GM23338 (cell line): Measurements from ENCODE around the gene SORCS2.

Experiments
- EZH2 ChIP-seq: fragments of 200-600 bp; sonication (generic); IDR thresholded peaks from one replicate; pipeline ENCODE4 v1.8.0; 2017; ENCODE audit warnings: antibody characterized with exemption, mild to moderate bottlenecking, low read depth; ENCODE audit not compliant: unreplicated experiment
- POLR2AphosphoS5 ChIP-seq: IDR thresholded peaks from 2 replicates; pipeline ENCODE4 v1.6.1; 2016; ENCODE audit warnings: antibody characterized with exemption, low read depth
- TF ChIP-seq, protein P1 (sequence below), 2 experiments: fragments of 200-600 bp in 1 of 2; sonication (generic) in 1 of 2; conservative IDR thresholded peaks; 2 replicates each; pipeline versions ENCODE4 v1.5.1 to v1.6.1; 2016 to 2017; ENCODE audit warnings: antibody characterized with exemption in 2 of 2, low read depth in 2 of 2, mild to moderate bottlenecking in 2 of 2, moderate library complexity in 1 of 2
- TF ChIP-seq, protein P2 (sequence below): IDR thresholded peaks from 2 replicates; pipeline ENCODE4 v1.6.1; 2016; ENCODE audit warnings: antibody characterized with exemption
- TF ChIP-seq, protein P3 (sequence below): IDR thresholded peaks from one replicate; pipeline ENCODE4 v1.6.1; 2018; ENCODE audit warnings: antibody characterized with exemption; ENCODE audit not compliant: unreplicated experiment

DNA sequence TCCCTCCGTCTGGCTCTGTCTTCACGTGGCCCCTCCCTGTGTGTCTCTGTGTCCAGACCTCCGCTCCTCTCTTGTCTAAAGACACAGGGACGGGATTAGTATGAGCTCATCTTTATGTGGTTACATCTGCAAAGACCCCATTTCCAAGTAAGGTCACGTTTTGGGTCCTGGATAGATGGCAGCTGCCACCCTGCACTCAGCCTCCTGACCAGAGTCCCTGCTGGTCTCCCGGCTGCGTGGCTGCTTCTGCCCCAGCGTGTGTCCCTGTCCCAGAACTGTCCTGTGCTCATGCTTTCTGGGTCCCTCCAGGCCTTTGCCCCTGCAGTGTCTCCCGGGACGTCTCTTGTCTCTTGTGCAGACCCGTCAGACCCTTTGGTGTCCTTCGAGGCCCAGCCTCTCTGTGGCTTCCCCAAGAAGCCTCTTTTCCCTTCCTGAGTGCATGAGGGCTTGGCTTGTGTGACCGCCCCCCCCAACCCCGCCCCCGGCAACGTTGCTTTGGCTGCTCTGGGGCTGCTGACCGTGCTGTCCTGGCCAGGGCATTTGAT lies 135.1 kb downstream of the SORCS2 start:
- TF ChIP-seq POLR2AphosphoS5: no peak
- TF ChIP-seq, protein P1, sequence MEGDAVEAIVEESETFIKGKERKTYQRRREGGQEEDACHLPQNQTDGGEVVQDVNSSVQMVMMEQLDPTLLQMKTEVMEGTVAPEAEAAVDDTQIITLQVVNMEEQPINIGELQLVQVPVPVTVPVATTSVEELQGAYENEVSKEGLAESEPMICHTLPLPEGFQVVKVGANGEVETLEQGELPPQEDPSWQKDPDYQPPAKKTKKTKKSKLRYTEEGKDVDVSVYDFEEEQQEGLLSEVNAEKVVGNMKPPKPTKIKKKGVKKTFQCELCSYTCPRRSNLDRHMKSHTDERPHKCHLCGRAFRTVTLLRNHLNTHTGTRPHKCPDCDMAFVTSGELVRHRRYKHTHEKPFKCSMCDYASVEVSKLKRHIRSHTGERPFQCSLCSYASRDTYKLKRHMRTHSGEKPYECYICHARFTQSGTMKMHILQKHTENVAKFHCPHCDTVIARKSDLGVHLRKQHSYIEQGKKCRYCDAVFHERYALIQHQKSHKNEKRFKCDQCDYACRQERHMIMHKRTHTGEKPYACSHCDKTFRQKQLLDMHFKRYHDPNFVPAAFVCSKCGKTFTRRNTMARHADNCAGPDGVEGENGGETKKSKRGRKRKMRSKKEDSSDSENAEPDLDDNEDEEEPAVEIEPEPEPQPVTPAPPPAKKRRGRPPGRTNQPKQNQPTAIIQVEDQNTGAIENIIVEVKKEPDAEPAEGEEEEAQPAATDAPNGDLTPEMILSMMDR (conservative IDR thresholded peaks at IDR 0.05; ENCODE audit: low read depth in 2 of 2): no peak
- TF ChIP-seq, protein P2, sequence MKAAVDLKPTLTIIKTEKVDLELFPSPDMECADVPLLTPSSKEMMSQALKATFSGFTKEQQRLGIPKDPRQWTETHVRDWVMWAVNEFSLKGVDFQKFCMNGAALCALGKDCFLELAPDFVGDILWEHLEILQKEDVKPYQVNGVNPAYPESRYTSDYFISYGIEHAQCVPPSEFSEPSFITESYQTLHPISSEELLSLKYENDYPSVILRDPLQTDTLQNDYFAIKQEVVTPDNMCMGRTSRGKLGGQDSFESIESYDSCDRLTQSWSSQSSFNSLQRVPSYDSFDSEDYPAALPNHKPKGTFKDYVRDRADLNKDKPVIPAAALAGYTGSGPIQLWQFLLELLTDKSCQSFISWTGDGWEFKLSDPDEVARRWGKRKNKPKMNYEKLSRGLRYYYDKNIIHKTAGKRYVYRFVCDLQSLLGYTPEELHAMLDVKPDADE: no peak
- TF ChIP-seq EZH2: no peak
- TF ChIP-seq, protein P3, sequence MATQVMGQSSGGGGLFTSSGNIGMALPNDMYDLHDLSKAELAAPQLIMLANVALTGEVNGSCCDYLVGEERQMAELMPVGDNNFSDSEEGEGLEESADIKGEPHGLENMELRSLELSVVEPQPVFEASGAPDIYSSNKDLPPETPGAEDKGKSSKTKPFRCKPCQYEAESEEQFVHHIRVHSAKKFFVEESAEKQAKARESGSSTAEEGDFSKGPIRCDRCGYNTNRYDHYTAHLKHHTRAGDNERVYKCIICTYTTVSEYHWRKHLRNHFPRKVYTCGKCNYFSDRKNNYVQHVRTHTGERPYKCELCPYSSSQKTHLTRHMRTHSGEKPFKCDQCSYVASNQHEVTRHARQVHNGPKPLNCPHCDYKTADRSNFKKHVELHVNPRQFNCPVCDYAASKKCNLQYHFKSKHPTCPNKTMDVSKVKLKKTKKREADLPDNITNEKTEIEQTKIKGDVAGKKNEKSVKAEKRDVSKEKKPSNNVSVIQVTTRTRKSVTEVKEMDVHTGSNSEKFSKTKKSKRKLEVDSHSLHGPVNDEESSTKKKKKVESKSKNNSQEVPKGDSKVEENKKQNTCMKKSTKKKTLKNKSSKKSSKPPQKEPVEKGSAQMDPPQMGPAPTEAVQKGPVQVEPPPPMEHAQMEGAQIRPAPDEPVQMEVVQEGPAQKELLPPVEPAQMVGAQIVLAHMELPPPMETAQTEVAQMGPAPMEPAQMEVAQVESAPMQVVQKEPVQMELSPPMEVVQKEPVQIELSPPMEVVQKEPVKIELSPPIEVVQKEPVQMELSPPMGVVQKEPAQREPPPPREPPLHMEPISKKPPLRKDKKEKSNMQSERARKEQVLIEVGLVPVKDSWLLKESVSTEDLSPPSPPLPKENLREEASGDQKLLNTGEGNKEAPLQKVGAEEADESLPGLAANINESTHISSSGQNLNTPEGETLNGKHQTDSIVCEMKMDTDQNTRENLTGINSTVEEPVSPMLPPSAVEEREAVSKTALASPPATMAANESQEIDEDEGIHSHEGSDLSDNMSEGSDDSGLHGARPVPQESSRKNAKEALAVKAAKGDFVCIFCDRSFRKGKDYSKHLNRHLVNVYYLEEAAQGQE: no peak
